NB4 (cell line): Measurements from ENCODE around the gene MRGPRX1.
"Not testable (repeated sequence)": the region's sequence is repeated elsewhere in the genome, so short reads cannot be mapped to it uniquely, and the experiment has no call there.

Experiments used
- DNase-seq: peaks from one replicate; pipeline ENCODE4 v3.0.0; 2010; ENCODE audit warnings: low read depth
- H3K4me3 ChIP-seq: one replicate; pipeline ENCODE4 v1.5.1; 2011; ENCODE audit warnings: mild to moderate bottlenecking, low read depth, low read length, moderate library complexity
- CTCF ChIP-seq: IDR thresholded peaks from one replicate; pipeline ENCODE4 v1.5.1; 2012; ENCODE audit warnings: low read depth, low read length
- MYC ChIP-seq: IDR thresholded peaks from 2 replicates; pipeline ENCODE4 v1.6.1; 2011; ENCODE audit warnings: low read depth, low read length
- POLR2A ChIP-seq: IDR thresholded peaks from 2 replicates; pipeline ENCODE4 v1.6.1; 2011; ENCODE audit warnings: mild to moderate bottlenecking; ENCODE audit not compliant: insufficient read length; ENCODE audit errors: extremely low read depth
- TF ChIP-seq, protein P1 (sequence below): IDR thresholded peaks from 2 replicates; pipeline ENCODE4 v1.6.1; 2011; ENCODE audit warnings: low read depth, low read length

MRGPRX1 gene

GRCh38 chr11:18912883-18913282, 26.3 kb downstream of the MRGPRX1 start:
- H3K4me3 ChIP-seq: no peak overlapping the region
- no peak for DNase-seq
- TF ChIP-seq MYC (no peak), POLR2A (no peak), CTCF (no peak)
- TF ChIP-seq, protein P1, sequence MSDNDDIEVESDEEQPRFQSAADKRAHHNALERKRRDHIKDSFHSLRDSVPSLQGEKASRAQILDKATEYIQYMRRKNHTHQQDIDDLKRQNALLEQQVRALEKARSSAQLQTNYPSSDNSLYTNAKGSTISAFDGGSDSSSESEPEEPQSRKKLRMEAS: no peak

GRCh38 chr11:18907391-18907790, 31.8 kb downstream of the MRGPRX1 start:
- TF ChIP-seq POLR2A (no peak), CTCF (no peak), MYC (no peak)
- TF ChIP-seq, protein P1: no peak
- DNase-seq: no peak
- H3K4me3 ChIP-seq: no peak overlapping the region

DNA sequence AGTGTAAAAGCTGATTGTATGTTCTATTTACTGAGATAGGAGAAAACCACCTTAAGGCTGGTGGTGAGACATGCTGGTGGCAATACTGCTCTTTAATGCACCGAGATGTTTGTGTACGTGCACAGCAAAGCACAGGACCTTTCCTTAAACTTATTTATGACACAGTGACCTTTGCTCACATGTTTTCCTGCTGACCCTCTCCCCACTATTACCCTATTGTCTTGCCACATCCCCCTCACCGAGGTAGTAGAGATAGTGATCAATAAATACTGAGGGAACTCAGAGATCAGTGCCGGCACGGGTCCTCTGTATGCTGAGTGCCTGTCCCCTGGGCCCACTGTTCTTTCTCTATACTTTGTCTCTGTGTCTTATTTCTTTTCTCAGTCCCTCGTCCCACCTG, 38.6 kb downstream of the MRGPRX1 start:
- not testable (repeated sequence) for H3K4me3 ChIP-seq, DNase-seq

GRCh38 chr11:18900151-18900611, 39.0 kb downstream of the MRGPRX1 start:
- not testable (repeated sequence) for DNase-seq, H3K4me3 ChIP-seq

DNA sequence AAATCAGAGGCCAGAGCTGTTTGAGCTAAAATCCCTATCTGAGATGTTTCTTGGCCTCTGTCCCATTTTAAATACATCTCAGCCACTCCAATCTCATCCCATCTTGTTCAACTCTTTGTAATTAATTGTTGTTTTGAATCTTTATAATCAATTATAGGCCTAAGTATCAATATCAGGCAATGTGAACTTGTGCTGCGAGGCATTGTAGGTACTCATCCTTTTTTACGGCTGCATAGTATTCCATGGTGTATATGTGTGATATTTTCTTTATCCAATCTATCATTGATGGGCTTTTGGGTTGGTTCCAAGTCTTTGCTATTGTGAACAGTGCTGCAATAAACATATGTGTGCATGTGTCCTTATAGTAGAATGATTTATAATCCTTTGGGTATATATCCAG, 47.5 kb downstream of the MRGPRX1 start:
- H3K4me3 ChIP-seq, DNase-seq: not testable (repeated sequence)

DNA sequence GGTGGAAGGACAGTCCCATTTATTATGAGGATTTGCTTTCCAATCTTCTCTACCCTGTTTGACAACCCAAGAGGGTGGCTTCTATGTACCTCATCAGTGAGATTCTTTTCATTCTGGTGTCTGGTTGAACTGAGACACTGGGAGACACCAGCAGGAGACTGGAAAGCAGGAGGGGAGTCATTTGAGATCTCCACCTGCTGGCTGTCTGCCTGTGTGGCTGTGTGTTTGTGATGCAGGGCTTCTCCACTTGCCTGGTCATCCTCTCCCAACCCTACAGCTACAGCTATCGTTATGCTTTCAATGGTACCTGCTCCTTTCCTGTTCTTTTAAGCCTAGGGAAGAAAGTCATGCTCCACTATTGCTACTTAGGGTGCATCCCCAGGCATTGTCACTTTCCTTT, 48.6 kb downstream of the MRGPRX1 start:
- no peak for TF ChIP-seq CTCF
- TF ChIP-seq, protein P1: no peak
- TF ChIP-seq MYC: no peak
- no peak for DNase-seq
- no peak overlapping the region for H3K4me3 ChIP-seq
